ENCODE data around the gene ARHGAP10. TPM values are rescaled to one million over a fixed set of nuclear protein-coding genes. Genes with fewer than 3 reads are reported as not detected.

Gene ARHGAP10
- total and polyA plus RNA-seq, 2 donors (not counting 1 experiment from before 2014, with no cell fraction given), result 0.10 to 0.34 TPM

GRCh38 chr4:147822128-147822527, 90.2 kb downstream of the ARHGAP10 start:
- no peak overlapping the region for H3K27ac Mint-ChIP-seq

GRCh38 chr4:147823130-147823529, 91.2 kb downstream of the ARHGAP10 start:
- Histone ChIP-seq H3K9ac (ENCODE audit: low read length) (no peak overlapping the region), H3K4me3 (ENCODE audit: control extremely low read depth in 1 of 5, extremely low read depth in 1 of 5, insufficient read depth in 1 of 5, low read depth in 2 of 5, low read length in 4 of 5) (no peak overlapping the region), H3K27me3 (replicated peaks in 1 of 4; ENCODE audit: control extremely low read depth in 1 of 4, control insufficient read depth in 3 of 4, insufficient read depth in 4 of 4, low read length in 3 of 4) (no peaks in the 10 kb centered on the region), H3K4me1 (ENCODE audit: control insufficient read depth in 2 of 2, insufficient read depth in 2 of 2, low read length in 2 of 2) (no peaks in the 10 kb centered on the region), H4K20me1 (ENCODE audit: control insufficient read depth, insufficient read depth, low read length, poor library complexity, severe bottlenecking) (no peaks in the 10 kb centered on the region), H2AFZ (ENCODE audit: insufficient read depth, low read depth, low read length, poor library complexity, severe bottlenecking) (no peak overlapping the region), H3K27ac (ENCODE audit: low read length in 2 of 2) (no peak overlapping the region), H3K4me2 (replicated peaks; ENCODE audit: low read depth, low read length, poor library complexity, severe bottlenecking) (no peak overlapping the region), H3K79me2 (ENCODE audit: control insufficient read depth, insufficient read depth, low read length) (no peaks in the 10 kb centered on the region), H3K36me3 (replicated peaks in 1 of 2; ENCODE audit: control extremely low read depth in 1 of 2, control insufficient read depth in 1 of 2, extremely low read depth in 1 of 2, insufficient read depth in 2 of 2, low read length in 1 of 2) (no peaks in the 10 kb centered on the region), H3K9me3 (ENCODE audit: control extremely low read depth in 1 of 3, control insufficient read depth in 2 of 3, insufficient read depth in 1 of 3, low read length in 2 of 3) (no peaks in the 10 kb centered on the region)
- 91% methylated on average over 3 of the region's 3 CpGs for WGBS (ENCODE audit: insufficient coverage)
- no peak for ATAC-seq (ENCODE audit: low read depth)
- Mint-ChIP-seq H3K27me3 (no peaks in the 10 kb centered on the region), H3K27ac (no peak overlapping the region), H3K4me3 (no peak overlapping the region), H3K9me3 (ENCODE audit: insufficient read depth) (no peaks in the 10 kb centered on the region), H3K4me1 (no peaks in the 10 kb centered on the region)
- no peak for TF ChIP-seq CTCF (IDR thresholded peaks at IDR 0.05)
- TF ChIP-seq EZH2 (IDR thresholded peaks at IDR 0.05; ENCODE audit: borderline replicate concordance, insufficient read depth, low read depth, low read length, poor library complexity, severe bottlenecking), result no peak
- intact Hi-C loops (cut with micrococcal nuclease), result no loop called here
- DNase-seq, result no peak
- ChIA-PET POLR2A (no interaction called here), CTCF (no interaction called here)

More at GRCh38 chr4:147822128-147822527, 90.2 kb downstream of the ARHGAP10 start:
- no peaks in the 10 kb centered on the region for H3K4me1 ChIP-seq (ENCODE audit: control insufficient read depth in 2 of 2, insufficient read depth in 2 of 2, low read length in 2 of 2)
- no peak overlapping the region for H3K4me2 ChIP-seq (replicated peaks; ENCODE audit: low read depth, low read length, poor library complexity, severe bottlenecking)
- no peaks in the 10 kb centered on the region for H3K27me3 Mint-ChIP-seq
- no peak for ATAC-seq (ENCODE audit: low read depth)
- ChIA-PET POLR2A (no interaction called here), CTCF (no interaction called here)
- H3K9ac ChIP-seq (ENCODE audit: low read length), result no peak overlapping the region
- no peak overlapping the region for H3K4me3 ChIP-seq (ENCODE audit: control extremely low read depth in 1 of 5, extremely low read depth in 1 of 5, insufficient read depth in 1 of 5, low read depth in 2 of 5, low read length in 4 of 5)
- no peaks in the 10 kb centered on the region for H3K9me3 ChIP-seq (ENCODE audit: control extremely low read depth in 1 of 3, control insufficient read depth in 2 of 3, insufficient read depth in 1 of 3, low read length in 2 of 3)
- intact Hi-C loops (cut with micrococcal nuclease), result no loop called here
- no peaks in the 10 kb centered on the region for H3K36me3 ChIP-seq (replicated peaks in 1 of 2; ENCODE audit: control extremely low read depth in 1 of 2, control insufficient read depth in 1 of 2, extremely low read depth in 1 of 2, insufficient read depth in 2 of 2, low read length in 1 of 2)
- H3K4me3 Mint-ChIP-seq, result no peak overlapping the region
- no peaks in the 10 kb centered on the region for H3K79me2 ChIP-seq (ENCODE audit: control insufficient read depth, insufficient read depth, low read length)
- no peak for TF ChIP-seq CTCF (IDR thresholded peaks at IDR 0.05)
- no peak for TF ChIP-seq EZH2 (IDR thresholded peaks at IDR 0.05; ENCODE audit: borderline replicate concordance, insufficient read depth, low read depth, low read length, poor library complexity, severe bottlenecking)
- H4K20me1 ChIP-seq (ENCODE audit: control insufficient read depth, insufficient read depth, low read length, poor library complexity, severe bottlenecking), result no peaks in the 10 kb centered on the region
- no peaks in the 10 kb centered on the region for H3K27me3 ChIP-seq (replicated peaks in 1 of 4; ENCODE audit: control extremely low read depth in 1 of 4, control insufficient read depth in 3 of 4, insufficient read depth in 4 of 4, low read length in 3 of 4)
- H3K4me1 Mint-ChIP-seq, result no peaks in the 10 kb centered on the region
- H3K27ac ChIP-seq (ENCODE audit: low read length in 2 of 2), result no peak overlapping the region
- DNase-seq, result no peak
- no peak overlapping the region for H2AFZ ChIP-seq (ENCODE audit: insufficient read depth, low read depth, low read length, poor library complexity, severe bottlenecking)
- no peaks in the 10 kb centered on the region for H3K9me3 Mint-ChIP-seq (ENCODE audit: insufficient read depth)

All from B cell (primary cell).